Measurements from ENCODE around the gene YIPF3. TPM values are rescaled to one million over a fixed set of nuclear protein-coding genes. Genes with fewer than 3 reads are reported as not detected.
"Not testable (repeated sequence)": the region's sequence is repeated elsewhere in the genome, so short reads cannot be mapped to it uniquely, and the experiment has no call there.

Gene YIPF3
- polyA plus RNA-seq, 1 experiment, result 355 TPM

DNA sequence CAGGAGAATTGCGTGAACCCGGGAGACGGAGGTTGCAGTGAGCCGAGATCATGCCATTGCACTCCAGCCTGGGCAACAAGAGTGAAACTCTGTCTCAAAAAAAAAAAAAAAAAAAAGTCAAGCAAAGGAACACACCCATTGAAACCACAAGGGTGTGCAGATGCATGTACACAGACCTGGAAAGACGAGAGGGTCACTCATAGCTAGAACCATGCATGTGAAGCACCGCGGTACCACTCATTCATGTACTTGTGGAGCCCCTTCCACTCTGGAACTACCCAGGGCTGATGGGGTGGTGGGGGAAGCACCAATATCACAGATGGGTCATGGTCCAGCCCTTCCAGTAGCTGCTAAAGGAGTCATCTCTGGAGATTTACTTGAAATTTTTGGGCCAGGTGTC is 46.8 kb downstream of the YIPF3 start:
- ChIA-PET POLR2A (no interaction called here), CTCF (interaction anchor here (1.0 to 1.1 kb wide), 2 partner anchors 27 to 38 kb away, joined by 3 to 5 read pairs; no protein-coding TSS in a partner anchor)
- DNase-seq (ENCODE audit: low read depth), result no peak
- TF ChIP-seq, protein P1, sequence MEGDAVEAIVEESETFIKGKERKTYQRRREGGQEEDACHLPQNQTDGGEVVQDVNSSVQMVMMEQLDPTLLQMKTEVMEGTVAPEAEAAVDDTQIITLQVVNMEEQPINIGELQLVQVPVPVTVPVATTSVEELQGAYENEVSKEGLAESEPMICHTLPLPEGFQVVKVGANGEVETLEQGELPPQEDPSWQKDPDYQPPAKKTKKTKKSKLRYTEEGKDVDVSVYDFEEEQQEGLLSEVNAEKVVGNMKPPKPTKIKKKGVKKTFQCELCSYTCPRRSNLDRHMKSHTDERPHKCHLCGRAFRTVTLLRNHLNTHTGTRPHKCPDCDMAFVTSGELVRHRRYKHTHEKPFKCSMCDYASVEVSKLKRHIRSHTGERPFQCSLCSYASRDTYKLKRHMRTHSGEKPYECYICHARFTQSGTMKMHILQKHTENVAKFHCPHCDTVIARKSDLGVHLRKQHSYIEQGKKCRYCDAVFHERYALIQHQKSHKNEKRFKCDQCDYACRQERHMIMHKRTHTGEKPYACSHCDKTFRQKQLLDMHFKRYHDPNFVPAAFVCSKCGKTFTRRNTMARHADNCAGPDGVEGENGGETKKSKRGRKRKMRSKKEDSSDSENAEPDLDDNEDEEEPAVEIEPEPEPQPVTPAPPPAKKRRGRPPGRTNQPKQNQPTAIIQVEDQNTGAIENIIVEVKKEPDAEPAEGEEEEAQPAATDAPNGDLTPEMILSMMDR (IDR thresholded peaks at IDR 0.05; ENCODE audit: insufficient read depth, low read depth, low read length), result no peak
- Histone ChIP-seq H3K36me3 (ENCODE audit: control insufficient read depth, insufficient read depth, low read length) (no peaks in the 10 kb centered on the region), H3K4me3 (ENCODE audit: low read depth, low read length) (no peak overlapping the region), H3K27me3 (ENCODE audit: control insufficient read depth, insufficient read depth, low read length) (no peaks in the 10 kb centered on the region)

DNA sequence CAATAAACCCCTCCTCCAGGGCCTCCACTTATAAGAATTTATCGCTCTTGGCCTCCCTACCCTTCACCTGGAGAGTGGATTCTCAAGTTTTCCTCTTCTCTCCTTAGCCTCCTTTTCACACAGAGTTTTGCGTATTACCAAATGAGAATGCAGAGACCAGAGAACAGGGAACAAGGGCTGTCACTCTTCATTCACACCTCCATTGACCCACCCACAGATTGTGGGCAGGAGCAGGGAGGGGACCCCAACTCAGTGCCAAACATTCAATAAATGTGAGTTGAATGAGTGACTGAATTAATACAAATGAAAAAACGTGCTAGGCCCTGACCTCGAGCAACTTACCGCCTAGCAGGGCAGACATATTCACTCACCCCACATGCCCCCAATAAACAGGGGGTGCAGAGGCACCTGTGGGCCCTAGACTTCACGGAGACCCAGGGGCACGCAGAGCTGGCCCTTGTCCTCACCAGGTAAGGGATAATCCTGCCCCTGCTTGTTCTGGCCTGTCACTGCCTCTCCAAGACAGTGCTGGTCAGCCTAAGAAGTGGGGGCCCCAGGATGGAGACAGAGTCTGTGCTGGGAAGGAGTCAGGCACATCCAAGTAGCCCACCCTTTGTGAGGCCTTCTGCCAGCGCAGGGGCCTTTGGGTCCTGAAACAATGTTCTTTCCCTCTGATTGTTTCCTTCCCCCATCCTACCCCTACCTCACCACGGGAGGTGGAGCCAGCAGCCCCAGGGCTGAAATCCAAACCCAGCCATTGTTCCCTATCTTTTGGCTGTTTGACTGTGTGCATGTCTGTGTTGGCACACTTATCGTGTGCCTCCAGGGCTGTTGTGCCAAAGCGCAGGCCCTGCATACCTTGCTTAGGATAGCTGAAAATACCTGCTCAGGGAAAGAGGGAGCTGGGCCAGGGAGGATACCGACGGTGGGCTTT is 47.7 kb downstream of the YIPF3 start:
- Histone ChIP-seq H3K27me3 (ENCODE audit: control insufficient read depth, insufficient read depth, low read length) (no peaks in the 10 kb centered on the region), H3K36me3 (ENCODE audit: control insufficient read depth, insufficient read depth, low read length) (no peaks in the 10 kb centered on the region), H3K4me3 (ENCODE audit: low read depth, low read length) (no peak overlapping the region)
- no peak for DNase-seq (ENCODE audit: low read depth)
- ChIA-PET CTCF (interaction anchor here (0.7 to 1.0 kb wide), 2 partner anchors 14 to 28 kb away, joined by 3 read pairs; partner anchors contain the start of gene DLK2), POLR2A (no interaction called here)
- TF ChIP-seq, protein P1 (IDR thresholded peaks at IDR 0.05; ENCODE audit: insufficient read depth, low read depth, low read length), result no peak

- TF ChIP-seq, protein P1 (IDR thresholded peaks at IDR 0.05; ENCODE audit: insufficient read depth, low read depth, low read length), result no peak
- CTCF ChIA-PET, result interaction anchor here (0.5 to 1.6 kb wide), 2 partner anchors 28 to 637 kb away, joined by 3 to 7 read pairs; no protein-coding TSS in a partner anchor
- H3K27me3 ChIP-seq (ENCODE audit: control insufficient read depth, insufficient read depth, low read length), result no peaks in the 10 kb centered on the region
- POLR2A ChIA-PET, result no interaction called here
- no peak overlapping the region for H3K4me3 ChIP-seq (ENCODE audit: low read depth, low read length)
- no peak for DNase-seq (ENCODE audit: low read depth)
- no peaks in the 10 kb centered on the region for H3K36me3 ChIP-seq (ENCODE audit: control insufficient read depth, insufficient read depth, low read length)
Measured at GRCh38 chr6:43468240-43468639, 48.5 kb downstream of the YIPF3 start.

DNA sequence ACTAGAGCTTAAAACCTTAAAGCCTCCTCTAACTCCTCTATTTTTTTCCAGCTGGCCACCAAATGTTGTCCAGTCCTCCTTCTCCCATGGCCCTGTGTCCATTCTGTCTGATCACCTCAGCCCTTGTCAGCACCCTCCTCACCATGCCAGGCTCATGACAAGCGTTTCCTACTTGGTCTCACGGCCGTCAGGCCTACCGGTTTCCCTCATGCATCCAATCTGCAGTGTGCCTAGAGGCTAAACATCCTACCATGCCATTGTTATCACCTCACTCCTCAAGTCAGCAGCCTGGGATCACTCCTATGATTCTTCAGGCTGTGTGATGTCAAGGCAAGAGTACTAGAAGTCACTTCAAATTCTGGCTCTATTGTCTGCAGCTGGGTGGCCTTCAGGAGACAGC is 49.0 kb downstream of the YIPF3 start:
- H3K36me3 ChIP-seq (ENCODE audit: control insufficient read depth, insufficient read depth, low read length), result no peaks in the 10 kb centered on the region
- ChIA-PET CTCF (interaction anchor here (0.5 to 1.6 kb wide), 3 partner anchors 11 to 636 kb away, joined by 3 to 7 read pairs (median 3); no protein-coding TSS in a partner anchor), POLR2A (interaction anchor here (0.6 kb wide), 1 partner anchor 20 kb away, joined by 3 read pairs; no protein-coding TSS in a partner anchor)
- TF ChIP-seq, protein P1 (IDR thresholded peaks at IDR 0.05; ENCODE audit: insufficient read depth, low read depth, low read length), result no peak
- H3K4me3 ChIP-seq (ENCODE audit: low read depth, low read length), result no peak overlapping the region
- DNase-seq (ENCODE audit: low read depth), result no peak
- peaks cover 2% of the 10 kb centered on the region for H3K27me3 ChIP-seq (ENCODE audit: control insufficient read depth, insufficient read depth, low read length)

GRCh38 chr6:43467265-43467664 is 49.5 kb downstream of the YIPF3 start:
- H3K36me3 ChIP-seq (ENCODE audit: control insufficient read depth, insufficient read depth, low read length); DNase-seq (ENCODE audit: low read depth); H3K4me3 ChIP-seq (ENCODE audit: low read depth, low read length); H3K27me3 ChIP-seq (ENCODE audit: control insufficient read depth, insufficient read depth, low read length): not testable (repeated sequence)
- CTCF ChIA-PET, result interaction anchor here (1.2 to 1.6 kb wide), 2 partner anchors 10 to 29 kb away, joined by 3 to 7 read pairs; no protein-coding TSS in a partner anchor
- POLR2A ChIA-PET, result interaction anchor here (0.6 kb wide), 1 partner anchor 20 kb away, joined by 3 read pairs; no protein-coding TSS in a partner anchor

All from BJ (cell line).